ENCODE results near the gene ARHGAP19. TPM values are rescaled to one million over a fixed set of nuclear protein-coding genes. Genes with fewer than 3 reads are reported as not detected.

The ARHGAP19 gene, protein sequence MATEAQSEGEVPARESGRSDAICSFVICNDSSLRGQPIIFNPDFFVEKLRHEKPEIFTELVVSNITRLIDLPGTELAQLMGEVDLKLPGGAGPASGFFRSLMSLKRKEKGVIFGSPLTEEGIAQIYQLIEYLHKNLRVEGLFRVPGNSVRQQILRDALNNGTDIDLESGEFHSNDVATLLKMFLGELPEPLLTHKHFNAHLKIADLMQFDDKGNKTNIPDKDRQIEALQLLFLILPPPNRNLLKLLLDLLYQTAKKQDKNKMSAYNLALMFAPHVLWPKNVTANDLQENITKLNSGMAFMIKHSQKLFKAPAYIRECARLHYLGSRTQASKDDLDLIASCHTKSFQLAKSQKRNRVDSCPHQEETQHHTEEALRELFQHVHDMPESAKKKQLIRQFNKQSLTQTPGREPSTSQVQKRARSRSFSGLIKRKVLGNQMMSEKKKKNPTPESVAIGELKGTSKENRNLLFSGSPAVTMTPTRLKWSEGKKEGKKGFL
- total RNA-seq, result 6.0 and 9.0 TPM in 2 replicates

DNA sequence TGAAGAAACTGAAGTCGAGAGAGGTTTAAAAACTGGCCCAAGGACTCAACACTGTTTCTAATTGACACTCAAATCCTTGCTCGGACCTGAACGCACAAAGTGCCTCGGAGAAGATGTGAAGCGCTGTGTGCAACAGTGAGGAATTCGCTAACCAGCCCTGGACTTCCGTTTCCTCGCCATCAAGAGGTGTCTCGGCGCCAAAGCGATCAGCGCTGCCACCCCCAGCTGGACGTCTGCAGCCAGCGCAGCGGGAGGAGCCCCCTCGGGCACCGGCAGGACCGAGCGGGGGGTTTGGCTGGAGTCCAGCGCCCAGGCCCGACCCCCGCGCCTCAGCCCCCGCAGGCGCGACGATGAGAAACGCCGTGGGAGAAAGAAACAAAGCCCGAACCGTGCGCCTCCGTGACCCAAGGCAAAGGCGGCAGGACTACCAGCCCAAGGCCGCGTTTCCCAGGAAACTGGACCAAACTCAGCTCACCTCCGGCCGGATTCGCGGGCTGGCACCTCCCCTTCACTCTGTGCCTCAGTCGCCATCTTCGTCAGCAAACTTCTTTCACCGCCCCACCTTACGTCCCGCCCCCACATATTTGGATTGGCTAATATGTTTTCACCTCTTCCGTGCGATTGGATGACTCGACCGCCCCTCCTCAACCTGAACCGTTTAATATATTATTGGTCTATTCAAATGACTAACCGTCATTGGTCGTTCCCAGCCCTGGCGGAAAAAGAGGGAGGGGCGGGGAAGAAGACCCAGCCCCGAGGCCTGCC lies at the start of gene ARHGAP19:
Gene ARHGAP19 (minus strand): TSS at position 541 of the 765 bp plus-strand sequence. CDS start 10 bp downstream, at position 531.

DNA sequence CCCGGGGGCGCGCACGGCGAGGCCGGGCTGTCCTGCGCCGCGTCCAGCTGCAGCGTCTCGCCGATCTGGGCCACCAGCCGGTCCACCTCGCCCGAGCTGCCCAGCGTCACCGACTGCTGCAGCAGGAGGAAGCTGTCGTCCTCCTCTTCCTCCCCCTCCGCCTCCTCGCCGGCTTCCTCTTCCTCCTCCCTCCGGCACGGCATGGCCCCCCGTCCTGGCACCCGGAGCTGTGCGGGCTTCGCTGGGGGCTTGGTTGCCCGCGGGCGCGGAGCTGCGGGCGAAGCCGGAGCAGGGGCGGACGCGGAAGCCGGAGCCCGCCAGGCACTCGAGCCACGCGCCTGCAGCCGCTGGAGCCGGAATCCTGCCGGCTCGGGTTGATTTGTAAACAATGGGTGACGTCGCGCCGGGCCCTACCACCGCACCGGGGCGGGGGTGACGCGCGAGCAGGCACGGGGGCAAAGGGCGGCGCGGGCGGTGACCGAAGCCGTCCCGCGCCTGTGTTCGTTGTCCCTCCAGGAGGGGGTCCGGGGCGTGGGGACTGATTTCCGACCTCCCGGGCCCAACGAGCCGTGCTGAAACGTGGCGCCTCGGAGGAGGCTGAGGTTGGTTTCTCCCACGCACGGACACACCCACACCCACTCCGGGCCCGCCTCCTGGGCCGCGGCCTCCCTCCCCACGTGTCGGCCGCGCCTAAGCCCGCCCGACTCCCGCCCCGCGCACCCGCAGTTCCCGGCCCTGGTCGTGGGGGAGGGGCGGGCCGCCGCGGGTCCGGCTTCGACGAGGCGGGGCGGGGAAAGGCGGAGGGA lies 42.1 kb upstream of the ARHGAP19 start, which contains the start of gene FRAT2:
Gene FRAT2 (minus strand): TSS at position 360 of the 806 bp plus-strand sequence. CDS start 157 bp downstream, at position 203.

DNA sequence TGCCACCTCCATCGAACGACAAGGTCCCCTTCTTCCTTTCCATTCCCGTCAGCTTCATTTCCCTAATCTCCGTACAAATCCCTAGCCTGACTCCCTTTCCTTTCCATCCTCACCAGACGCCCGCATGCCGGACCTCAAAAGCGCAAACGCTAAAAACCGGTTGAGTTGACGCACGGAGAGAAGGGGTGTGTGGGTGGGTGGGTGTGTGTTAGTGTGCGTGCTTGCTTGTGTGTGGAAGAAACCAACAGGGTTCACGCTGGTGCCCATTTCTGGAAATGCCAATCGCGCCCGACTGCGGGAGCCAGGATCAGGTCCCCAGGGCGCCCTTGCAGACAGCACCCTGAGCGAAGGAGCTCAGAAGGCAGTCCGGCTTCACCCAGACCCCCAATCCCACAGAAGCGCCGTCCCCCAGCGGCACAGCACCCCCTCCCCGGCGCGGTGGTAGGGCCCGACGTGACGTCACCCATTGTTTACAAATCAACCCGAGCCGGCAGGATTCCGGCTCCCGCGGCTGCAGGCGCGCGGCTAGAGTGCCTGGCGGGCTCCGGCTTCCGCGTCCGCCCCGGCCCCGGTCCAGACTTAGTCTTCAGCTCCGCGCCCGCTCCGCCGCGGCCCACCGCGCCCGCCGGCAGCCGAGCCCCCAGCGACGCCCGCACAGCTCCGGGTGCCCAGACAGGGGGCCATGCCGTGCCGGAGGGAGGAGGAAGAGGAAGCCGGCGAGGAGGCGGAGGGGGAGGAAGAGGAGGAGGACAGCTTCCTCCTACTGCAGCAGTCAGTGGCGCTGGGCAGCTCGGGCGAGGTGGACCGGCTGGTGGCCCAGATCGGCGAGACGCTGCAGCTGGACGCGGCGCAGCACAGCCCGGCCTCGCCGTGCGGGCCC lies 26.6 kb upstream of the ARHGAP19 start, which contains the start of gene FRAT1:
Gene FRAT1 (plus strand): TSS at position 500 of the 880 bp plus-strand sequence. CDS start 183 bp downstream, at position 683.

DNA sequence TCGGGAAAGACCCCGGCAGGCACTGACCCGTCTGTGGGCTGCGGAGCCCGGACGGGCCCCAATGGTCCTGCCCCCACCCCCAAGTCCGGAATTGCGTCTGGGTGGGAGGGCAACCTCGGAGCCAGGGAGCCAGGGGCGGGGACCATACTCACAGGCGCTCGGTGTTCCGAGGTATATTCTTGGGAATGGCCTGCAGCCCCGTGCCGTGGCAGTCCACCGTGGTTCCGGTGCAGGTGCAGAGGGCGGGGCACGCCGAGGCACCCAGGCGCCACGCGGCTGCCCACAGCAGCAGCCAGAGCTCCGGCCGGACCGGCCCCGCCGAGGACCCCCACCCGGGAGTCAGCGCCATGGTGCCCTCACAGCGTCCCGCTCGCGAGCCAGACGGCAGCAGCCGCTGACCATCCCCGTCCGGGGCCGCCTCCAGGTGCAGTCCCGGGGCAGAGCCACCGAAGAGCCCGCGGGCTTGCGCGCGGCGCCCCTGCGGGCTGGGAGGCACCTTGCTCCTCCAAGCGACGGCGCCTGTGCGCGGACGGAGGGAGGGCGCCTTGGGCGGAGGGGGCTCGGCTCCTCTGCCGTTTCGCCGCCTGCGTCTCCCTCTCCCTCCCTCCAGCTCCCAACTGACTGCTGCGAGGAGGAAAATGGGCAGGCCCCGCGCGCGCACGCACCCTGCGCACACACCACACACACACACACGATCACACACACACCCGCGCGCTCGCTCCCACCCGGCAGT lies 106.9 kb downstream of the ARHGAP19 start, which contains the start of gene SLIT1:
Gene SLIT1 (minus strand): TSS at position 634 of the 733 bp plus-strand sequence. CDS start 285 bp downstream, at position 349.

Other genes starting within 250 kb of the ARHGAP19 start
- under 0.01 and 0.16 TPM in 2 replicates for gene SLIT1, start 106.7 kb downstream of the ARHGAP19 start, total RNA-seq
- gene FRAT1, start 26.6 kb upstream of the ARHGAP19 start, total RNA-seq, result 1.3 and 3.2 TPM in 2 replicates
- 3.3 and 6.7 TPM in 2 replicates for gene FRAT2, start 42.1 kb upstream of the ARHGAP19 start, total RNA-seq
- 21.7 and 30.3 TPM in 2 replicates for gene RRP12, start 108.7 kb upstream of the ARHGAP19 start, total RNA-seq
- gene PGAM1, start 133.6 kb upstream of the ARHGAP19 start, total RNA-seq, result 331 and 615 TPM in 2 replicates
- gene EXOSC1, start 153.4 kb upstream of the ARHGAP19 start, total RNA-seq, result 35.7 and 47.3 TPM in 2 replicates
- 38.0 and 59.6 TPM in 2 replicates for gene ZDHHC16, start 153.5 kb upstream of the ARHGAP19 start, total RNA-seq
- 96.1 and 128 TPM in 2 replicates for gene MMS19, start 205.8 kb upstream of the ARHGAP19 start, total RNA-seq
- gene UBTD1, start 206.3 kb upstream of the ARHGAP19 start, total RNA-seq, result 45.5 and 55.0 TPM in 2 replicates

All from mesangial cell (primary cell).